GM19193 (cell line): Measurements from ENCODE around the gene LDLRAP1.

Experiments used
- POLR2A ChIP-seq: IDR thresholded peaks from 4 replicates; pipeline ENCODE4 v1.6.1; 2011; ENCODE audit not compliant: insufficient read depth, insufficient read length; ENCODE audit errors: extremely low read depth

The LDLRAP1 gene

DNA sequence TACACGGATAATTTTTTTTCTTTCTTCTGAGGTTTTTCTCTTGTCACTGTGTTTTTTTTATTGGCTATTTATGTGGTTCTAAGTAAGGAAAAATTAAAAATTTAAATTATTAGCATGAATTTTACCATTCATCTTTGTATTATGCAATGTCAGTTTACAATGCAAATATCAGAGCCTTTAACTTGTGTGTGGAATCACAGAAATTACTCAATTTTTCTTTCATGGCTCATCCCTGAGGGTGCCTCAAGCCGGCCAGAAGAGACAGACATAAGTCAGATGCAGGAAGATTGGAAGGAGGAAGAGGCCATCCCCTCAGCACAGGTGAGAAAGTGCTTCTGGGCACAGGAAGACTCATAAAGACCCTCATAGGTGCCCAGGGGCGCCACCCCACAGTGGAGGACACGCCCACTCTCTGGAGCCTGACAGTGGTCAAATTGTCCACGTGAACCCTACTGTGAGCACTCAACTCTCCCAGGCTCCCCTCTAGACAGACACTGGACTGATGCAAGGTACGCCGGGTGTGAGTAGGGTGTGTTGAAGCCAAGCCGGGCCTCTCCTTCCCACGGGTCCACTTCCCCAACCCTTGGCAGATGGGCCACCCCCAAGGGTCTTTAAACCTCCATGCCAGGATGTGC is 9.5 kb upstream of the LDLRAP1 start:
- no peak for TF ChIP-seq POLR2A

DNA sequence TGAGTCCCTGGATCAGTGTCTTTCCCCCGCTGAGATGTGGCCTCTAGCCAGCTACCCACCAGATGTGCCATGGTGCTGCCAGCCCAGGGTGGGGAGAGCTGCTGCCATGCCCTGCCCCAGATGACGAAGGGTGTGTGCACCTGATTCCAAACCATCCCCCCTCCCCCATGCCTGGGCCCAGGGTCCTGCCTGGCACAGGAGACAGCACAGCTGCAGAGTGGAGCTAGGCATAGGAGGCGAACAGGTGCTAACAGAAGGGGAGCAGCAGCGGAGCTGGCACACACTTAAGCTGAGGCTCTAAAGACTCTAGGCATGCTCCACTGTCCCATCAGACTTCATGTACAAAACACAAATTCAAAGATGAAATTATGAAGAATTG is 9.0 kb upstream of the LDLRAP1 start:
- TF ChIP-seq POLR2A = no peak

DNA sequence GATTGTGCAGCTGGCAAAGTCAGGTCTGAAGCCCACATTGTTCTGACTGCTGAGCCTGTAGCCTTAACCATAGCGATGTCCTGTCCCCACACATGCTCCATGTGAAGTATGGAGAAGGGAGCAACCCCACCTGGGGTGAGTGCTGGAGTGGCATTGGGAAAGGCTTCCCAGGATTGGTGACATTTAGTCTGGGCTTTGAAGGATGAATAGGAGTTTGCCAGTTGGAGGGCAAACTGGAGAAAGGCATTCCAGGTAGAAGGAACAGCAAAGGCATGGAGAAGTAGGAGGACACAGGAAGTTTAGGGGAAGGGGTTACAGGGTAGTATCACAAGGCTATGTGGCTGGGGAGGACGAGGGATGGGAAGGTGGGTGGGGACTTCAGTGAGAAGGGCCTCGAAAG is 7.3 kb upstream of the LDLRAP1 start:
- TF ChIP-seq POLR2A = no peak

DNA sequence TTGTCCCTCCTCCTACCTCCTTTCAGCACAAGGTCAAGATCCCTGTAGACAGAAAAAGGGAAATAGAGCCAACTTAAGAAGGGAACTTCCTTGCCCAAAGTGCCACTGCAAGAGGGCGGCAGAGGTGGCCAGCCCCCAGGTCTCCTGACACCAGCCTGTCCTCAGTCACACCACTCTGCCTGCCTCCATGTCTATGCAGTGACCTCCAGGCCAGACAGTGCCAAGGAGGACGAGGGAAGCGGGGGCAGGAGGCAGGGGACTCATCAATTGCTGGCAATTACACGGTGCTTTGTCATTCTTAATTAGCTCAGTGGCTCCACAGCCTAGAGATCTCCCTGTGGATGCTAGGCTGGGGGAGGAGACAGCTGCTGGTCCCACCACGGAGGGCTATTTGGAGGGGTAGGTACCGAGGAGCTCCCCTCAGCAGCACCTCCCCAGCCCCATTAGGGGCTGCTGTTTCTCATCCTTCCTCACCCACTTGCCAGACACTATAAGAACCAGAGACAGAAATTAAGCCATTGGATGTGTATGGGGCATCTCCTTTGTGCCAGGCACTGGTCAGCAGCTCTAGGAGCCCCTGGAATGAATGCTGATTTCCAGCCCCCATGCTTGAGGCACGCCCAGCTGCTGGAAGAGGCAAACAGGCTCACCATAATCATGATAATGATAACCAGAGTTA is 6.1 kb upstream of the LDLRAP1 start:
- no peak for TF ChIP-seq POLR2A

DNA sequence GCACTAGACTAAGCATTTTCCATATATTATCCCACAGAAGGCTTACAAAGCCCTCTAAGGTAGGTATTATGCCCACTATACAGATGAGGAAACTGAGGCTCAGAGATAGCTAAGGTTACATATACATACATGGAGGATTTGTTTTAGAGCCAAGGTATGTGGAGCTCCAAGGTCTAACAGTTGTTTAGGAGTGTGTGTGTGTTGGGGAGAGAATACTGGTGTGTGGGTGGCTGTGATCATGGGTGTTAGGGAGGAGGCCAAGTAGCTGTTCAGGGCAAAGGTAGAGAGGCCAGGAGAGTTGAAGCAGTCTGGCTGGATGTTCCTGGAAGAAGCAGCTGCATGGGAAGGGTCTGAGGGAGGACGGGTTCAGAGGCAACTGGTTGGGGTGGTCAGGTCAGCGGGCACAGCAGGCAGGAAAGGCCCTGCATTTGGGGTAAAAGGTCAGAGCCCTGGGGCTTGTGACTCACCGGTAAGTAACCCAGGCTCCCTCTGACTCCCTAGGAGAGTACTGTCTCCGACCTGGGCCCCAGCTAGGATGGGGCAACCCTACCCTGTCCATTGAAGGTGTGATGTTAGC is 5.1 kb upstream of the LDLRAP1 start:
- no peak for TF ChIP-seq POLR2A

DNA sequence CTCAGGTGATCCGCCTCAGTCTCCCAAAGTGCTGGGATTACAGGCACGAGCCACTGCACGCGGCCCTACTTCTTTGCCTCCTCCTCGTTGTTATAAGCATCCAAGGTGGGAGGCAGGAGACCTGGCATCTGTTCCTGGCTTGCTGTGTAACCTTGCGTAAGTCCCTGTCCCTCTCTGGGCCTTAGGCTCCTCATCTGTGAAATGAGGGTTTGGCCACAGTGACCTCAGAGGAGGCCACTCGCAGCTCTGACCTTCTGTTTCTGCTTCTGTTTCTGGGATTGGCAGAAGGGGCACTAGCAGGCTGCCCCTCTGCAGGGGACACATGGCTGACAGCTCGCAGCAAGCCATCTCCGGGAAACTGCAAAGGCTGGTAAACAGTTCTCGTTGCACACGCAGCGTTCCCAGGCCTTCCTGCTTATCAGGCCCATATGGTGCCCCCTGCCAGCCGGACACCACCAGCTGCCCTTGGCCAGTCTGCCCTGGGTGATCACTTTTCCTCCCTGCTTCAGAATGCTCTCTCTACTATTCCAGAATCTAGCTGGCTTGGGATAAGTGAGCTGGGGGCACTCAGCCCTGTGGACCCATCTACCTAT is 2.6 kb upstream of the LDLRAP1 start:
- TF ChIP-seq POLR2A = no peak

DNA sequence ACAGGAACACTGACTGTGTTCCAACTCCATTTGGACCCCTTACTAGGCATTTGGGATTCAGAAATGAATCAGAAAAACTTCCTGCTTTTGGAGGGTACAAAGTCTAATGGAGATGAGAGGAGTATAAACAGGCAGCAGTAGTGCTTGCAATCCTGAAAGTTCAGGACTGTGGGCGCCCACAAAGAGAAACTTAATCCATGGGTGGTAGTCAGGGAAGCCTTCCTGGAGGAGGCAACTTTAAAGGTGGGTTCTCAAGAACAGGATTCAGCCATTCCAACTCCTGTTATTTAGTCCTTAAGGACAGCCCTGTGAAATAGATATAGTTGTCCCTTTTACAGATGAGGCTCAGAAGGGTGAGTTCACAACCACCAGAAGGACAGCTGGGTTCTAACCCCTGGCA is 2.0 kb upstream of the LDLRAP1 start:
- TF ChIP-seq POLR2A = no peak

DNA sequence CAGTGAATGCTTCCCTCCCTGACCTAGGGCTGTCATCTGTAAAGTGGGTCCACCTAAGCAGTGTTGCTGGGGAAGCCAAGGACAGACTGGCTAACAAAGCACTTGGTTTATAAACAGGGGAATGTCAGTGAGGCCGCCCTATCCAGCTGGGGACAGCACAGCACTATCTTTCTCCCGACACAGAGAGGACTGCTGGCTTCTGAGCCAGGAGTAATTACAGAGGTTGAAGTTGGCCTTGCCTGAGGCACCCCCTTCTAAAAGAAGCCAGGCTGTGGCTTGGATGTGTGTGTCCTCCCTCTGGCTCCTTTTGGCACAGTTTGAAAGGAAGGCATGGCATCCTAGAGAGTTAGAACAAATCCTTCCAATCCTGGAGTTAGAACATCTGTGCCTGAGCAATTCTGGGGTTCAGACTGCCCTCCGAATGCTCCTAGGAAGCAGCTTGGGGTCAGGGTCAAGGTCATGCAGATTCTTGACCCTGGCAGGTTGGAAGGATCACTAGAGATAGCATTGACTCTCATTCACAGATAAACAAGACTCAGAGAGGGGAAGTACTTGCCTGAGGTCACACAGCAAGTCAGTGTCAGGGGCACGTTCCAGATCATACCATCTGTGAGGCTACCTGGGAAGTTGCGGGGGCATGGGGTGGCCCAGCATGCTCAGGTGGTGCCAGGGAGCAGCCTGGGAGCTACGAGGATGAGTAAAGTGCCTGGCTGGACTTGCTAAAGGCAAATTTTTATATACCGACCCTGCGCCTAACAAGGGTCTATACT is 1.3 kb upstream of the LDLRAP1 start:
- no peak for TF ChIP-seq POLR2A

DNA sequence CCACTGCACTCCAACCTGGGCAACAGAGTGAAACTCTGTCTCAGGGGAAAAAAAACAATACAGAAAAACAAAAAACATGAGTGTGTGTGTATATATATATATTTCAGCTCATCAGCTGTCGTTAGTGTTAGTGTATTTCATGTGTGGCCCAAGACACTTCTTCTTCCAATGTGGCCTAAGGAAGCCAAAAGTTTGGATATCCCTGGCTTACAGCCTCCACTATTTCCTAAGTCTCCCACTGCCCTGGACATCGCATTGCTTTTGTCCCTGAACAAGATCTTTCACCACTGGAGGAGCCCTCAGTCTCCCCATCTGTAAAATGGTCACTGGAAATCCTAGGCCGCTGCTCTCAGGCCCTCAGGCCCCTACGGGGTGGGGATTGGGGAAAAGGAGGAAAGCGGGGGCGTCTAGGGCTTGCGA is 391 bp upstream of the LDLRAP1 start:
- no peak for TF ChIP-seq POLR2A

DNA sequence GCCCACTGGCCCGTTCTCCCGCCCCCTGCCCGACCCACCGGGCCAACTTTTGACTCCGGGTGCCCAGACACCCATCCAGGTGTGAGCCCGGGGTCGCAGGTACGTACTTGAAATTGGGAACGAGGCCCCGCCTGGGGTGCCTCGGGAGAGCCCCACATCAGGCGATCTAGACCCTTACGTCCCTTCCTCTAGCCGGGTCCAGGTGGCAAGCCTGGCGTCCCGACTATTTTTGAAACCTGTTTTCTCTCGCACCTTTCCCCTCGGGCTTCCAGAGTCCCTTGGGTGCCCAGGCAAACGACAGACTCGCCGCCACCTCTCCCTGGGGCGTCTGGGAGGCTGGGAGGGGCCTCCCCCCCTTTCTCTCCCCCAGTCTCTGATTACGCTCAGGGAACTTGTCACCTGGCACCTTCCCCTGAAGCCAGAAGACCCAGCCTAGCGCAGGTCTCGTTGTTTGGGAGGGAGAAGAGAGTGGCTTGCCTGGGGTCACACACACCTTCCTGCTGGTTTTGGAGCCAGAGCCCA is 898 bp downstream of the LDLRAP1 start:
- no peak for TF ChIP-seq POLR2A

DNA sequence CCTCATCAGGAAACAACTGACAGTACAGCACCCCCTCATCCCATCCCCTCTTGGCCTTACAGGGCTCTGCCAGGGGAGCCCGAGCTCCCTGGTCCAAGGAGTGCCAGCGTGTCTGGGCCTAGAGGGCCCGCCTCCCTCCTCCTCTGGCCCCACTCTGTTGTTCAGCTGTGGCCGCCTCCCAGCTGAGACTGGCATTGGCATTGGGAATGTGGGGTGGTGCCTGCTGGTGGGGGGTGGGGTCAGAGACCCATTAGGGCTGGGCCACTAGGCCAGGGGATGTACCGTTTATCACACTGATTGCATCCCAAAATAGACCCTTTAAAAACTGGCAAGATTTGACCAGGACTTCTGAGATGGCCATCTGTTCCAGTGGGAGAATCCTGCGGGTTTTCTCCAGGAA is 1.4 kb downstream of the LDLRAP1 start:
- TF ChIP-seq POLR2A = no peak

DNA sequence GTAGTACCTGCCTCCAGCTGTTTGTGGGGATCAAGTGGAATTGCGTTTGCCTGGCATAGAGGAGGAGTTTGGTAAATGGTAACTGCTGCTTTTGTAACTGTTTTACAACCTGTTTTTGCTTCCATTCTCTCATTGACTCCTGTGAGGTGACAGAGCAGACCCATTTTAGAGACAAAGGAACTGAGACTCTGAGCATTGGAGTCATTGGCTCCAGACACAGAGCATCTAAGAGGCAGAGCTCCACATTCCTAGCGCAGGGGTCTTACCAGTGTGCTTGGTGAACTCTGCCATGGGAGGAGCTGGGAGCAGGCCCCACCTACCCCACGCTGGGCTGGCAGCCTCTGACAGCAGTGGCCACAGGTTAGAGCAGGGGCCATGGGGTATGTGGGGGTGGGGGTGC is 2.4 kb downstream of the LDLRAP1 start:
- TF ChIP-seq POLR2A = no peak

DNA sequence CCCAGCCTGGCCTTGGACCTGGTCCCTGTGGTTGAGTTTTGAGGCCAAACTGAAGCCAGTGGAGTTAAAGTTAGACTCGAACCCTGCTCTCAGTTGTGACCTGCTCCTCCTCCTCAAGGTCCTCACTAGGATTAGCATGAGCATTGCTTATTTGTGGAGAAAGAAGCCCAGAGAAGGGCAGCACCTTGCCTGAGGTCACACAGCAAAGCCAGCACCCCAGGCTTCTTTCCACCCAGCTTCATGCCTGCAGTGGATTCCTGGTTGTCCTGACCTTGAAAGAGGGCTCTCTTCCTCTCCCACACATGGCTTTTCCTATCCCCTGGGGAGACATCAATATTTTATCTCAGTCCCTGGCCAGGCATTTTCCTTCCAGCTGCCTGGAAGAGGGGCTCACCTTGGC is 2.8 kb downstream of the LDLRAP1 start:
- no peak for TF ChIP-seq POLR2A

DNA sequence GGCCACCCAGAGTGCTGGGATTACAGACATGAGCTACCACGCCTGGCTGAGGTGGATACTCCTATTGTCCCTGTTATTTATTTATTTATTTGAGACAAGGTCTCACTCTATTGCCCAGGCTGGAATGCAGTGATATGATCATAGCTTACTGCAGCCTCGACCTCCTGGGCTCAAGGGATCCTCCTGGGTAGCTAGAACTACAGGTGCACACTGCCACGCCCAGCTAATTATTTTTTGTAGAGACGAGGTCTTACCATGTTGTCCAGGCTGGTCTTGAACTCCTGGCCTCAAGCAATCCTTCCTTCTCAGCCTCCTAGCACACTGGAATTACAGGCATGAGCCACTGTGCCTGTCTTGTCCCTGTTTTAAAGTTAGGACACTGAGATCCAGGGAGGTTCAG is 5.2 kb downstream of the LDLRAP1 start:
- no peak for TF ChIP-seq POLR2A

DNA sequence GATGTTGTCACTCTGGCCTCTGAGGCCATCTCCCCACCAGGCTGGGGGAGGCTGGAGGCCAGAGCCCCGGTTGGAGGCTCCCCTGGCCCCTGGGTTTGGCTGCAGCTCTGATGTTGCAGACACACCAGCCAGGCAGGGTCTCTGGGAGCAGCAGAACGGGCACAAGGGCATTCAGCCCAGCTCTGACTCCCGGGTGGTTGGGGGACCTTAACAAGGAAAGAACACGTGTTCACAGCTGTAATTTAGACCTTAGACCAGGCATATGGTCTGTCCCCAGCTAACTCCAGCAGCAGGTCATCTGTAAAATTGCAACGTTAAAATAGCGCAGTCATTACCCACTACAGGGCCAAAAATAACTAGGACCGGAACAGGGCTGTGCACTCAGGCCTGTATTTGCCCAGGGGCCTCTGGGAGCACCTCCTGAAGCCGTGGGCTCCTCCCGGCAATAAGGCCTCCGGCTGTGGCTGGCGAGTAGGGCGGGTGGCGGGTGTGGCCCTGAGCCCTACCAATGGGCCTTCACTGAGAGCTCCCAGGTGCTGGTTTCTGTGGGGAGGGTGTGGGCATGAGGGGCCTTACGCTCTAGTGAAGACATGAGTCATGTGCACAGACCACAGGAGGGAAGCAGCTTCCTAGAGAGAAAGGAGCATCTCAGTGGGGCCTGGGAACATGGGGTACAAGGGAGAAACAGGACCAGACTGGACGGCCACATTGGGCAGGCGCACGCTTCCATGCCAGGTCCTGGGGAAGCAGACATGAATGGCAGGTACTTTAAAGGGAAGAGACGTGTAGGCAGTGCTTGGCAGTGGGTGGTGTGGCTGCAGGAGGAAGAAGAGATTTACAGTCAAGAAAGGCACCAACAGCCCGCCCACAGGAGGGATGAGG is 6.1 kb downstream of the LDLRAP1 start:
- TF ChIP-seq POLR2A = peak; percentile 40

DNA sequence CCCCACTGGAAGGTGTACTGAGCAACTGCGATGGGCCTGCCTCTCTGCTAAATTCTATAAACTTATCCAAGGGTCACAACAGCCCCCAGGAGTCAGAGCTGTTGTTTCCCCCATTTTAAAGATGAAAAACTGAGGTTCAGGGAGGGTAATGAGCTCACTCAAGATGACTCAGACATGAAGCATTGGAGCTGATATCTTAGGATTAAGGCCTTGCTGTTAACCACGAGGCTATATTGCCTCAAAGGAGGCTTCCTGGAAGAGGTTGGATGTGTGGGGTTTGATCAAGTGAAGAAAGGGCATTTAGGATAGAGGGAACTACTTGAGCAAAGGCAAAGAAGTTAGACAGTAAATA is 6.7 kb downstream of the LDLRAP1 start:
- no peak for TF ChIP-seq POLR2A
